ACC112 (cell line): ENCODE measurements around the gene MAP1B.
A peak's percentile ranks its signal among the peaks of the same experiment; 100 is the strongest.

Experiments
- H2AFZ ChIP-seq: fragments of 200-600 bp; sonication (generic); one replicate; pipeline ENCODE4 v1.6.0; 2017; ENCODE audit warnings: antibody characterized with exemption, low read length; ENCODE audit not compliant: unreplicated experiment
- H3K27ac ChIP-seq: fragments of 200-600 bp; sonication (generic); 2 replicates; pipeline ENCODE4 v1.5.1; 2014; ENCODE audit warnings: low read depth, mild to moderate bottlenecking, antibody characterized with exemption, low read length, moderate library complexity
- H3K27me3 ChIP-seq: fragments of 200-600 bp; sonication (generic); 2 replicates; pipeline ENCODE4 v1.6.1; 2014; ENCODE audit warnings: mild to moderate bottlenecking, antibody characterized with exemption, low read length, moderate library complexity, mixed read lengths; ENCODE audit not compliant: insufficient read depth
- H3K36me3 ChIP-seq: fragments of 200-600 bp; sonication (generic); 2 replicates; pipeline ENCODE4 v1.6.1; 2016; ENCODE audit warnings: mild to moderate bottlenecking, antibody characterized with exemption, low read length, moderate library complexity, mixed read lengths; ENCODE audit not compliant: insufficient read depth
- H3K4me1 ChIP-seq: fragments of 200-600 bp; sonication (generic); one replicate; pipeline ENCODE4 v1.6.1; 2016; ENCODE audit warnings: low read length, mixed read lengths; ENCODE audit not compliant: insufficient read depth, unreplicated experiment, control insufficient read depth
- H3K4me3 ChIP-seq: fragments of 200-600 bp; sonication (generic); 2 replicates; pipeline ENCODE4 v1.5.1; 2014; ENCODE audit warnings: mild to moderate bottlenecking, low read depth, low read length
- H3K79me2 ChIP-seq: fragments of 200-600 bp; sonication (generic); one replicate; pipeline ENCODE4 v1.6.0; 2016; ENCODE audit warnings: low read length; ENCODE audit not compliant: control insufficient read depth, unreplicated experiment, insufficient read depth

MAP1B gene

DNA sequence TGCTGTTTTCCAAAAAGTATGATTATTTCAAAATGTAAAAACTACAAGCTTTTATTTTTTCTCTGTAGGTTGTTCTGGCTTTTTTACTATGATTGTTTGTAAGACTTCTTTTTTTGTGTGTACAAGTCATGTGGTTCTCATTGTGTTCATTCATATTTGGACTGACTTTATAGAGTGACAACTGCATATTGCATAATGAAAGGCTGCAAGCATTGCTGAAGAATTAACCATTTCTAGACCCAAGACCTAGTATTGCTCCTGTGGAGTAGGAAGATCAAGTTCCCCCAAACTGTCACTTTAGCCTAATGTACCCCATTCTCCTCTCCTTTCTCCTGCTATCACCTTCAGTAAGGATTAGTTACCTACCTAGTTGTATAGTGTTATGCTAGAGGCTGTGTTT lies 10.0 kb downstream of the MAP1B start:
- Histone ChIP-seq H3K79me2 (peaks cover 88% of the 10 kb centered on the region), H2AFZ (no peak overlapping the region), H3K27me3 (no peaks in the 10 kb centered on the region), H3K4me3 (no peak overlapping the region), H3K4me1 (peaks cover 6% of the 10 kb centered on the region), H3K36me3 (peaks cover 69% of the 10 kb centered on the region), H3K27ac (no peak overlapping the region)

DNA sequence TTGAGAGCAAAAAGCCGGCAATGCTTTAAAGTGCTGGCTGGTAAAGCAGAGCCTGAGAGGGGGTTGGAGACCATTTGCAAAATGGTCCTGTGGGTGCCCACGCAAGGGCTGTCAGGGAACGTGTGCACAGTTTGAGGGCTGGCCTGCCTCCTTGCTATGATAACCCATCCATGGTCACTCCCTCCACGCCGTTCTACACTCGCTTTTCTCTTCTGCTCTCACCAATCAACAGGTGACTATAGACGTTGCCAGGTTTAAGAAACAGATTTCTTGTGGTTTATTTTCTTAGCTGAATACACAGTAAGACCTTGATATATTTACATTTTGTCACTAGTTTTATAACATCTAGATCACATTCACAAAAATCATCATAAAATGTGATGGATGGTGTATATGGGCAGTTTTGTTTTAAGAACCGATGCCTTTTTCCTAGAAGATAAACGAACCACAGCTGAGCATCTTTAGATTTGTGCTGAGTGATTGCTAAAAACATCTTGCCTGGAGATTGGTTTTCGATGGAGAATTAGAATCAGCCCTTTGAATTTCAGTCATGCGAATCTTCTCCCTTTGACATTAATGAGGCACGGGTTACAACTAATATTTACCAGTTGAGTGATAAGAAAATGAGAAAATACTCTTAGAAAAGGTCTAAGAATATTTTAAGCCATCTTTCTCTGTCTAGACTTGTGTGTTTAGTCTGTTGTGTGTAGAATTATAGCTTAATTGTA lies 13.9 kb downstream of the MAP1B start:
- Histone ChIP-seq H3K79me2 (peaks cover 80% of the 10 kb centered on the region), H3K27ac (no peak overlapping the region), H3K36me3 (peaks cover 56% of the 10 kb centered on the region), H3K4me3 (no peak overlapping the region), H3K27me3 (no peaks in the 10 kb centered on the region), H2AFZ (no peak overlapping the region), H3K4me1 (peaks cover 21% of the 10 kb centered on the region)

DNA sequence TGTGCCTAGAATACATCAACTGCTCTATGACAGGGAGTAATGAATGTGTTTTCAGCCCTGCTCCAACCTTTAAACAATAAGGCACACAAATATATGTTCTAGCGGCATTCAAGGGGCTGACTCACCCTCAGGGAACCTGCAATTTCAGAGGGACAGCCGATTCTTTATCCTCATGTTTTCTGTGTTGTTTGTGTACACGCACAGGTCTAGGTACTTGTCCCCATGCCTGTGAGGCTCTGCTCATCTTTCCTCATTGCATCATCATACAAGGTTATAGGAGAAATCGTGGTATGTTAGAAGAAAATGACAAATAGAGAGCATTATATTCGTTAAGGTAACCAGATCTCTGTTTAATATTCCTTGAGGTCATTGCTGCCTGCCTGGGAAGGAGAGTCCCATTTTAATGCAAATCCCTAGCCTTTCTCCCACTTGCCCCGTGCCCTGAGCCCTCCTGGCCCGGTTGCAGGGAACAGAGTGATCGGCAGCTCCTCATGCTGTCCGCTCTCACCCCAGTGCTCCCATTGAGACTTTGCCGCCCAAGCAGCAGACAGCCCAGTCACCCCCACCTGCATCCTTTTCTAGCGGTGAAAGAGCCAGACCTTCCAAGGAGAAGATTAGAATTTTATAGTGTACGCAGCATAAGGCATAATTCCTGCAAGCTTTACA lies 14.6 kb downstream of the MAP1B start:
- no peak overlapping the region for H3K27ac ChIP-seq
- H3K36me3 ChIP-seq: peaks cover 50% of the 10 kb centered on the region
- H3K4me1 ChIP-seq: peaks cover 28% of the 10 kb centered on the region
- H3K4me3 ChIP-seq: no peak overlapping the region
- no peaks in the 10 kb centered on the region for H3K27me3 ChIP-seq
- H3K79me2 ChIP-seq: peaks cover 79% of the 10 kb centered on the region
- no peak overlapping the region for H2AFZ ChIP-seq

DNA sequence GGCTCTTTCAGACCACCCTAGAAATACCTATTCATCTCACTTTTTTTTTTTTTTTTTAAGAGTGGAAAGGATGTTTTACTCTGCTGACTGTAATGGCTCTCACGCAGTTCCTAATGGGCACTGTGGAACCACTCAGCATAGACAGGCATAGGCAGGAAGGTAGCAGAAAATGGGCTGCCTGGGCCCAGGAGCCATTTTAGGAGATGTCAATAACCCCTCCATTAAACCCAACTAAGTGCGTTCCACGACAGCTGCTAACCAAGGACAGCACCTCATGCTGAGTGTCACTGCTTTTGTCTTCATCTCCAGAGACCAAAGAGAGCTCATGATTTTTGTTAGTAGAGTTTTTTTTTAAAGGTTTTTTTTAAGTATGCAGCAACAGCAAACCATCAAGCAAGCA lies 15.3 kb downstream of the MAP1B start:
- H3K4me3 ChIP-seq: no peak overlapping the region
- peaks cover 46% of the 10 kb centered on the region for H3K36me3 ChIP-seq
- H3K79me2 ChIP-seq: peaks cover 79% of the 10 kb centered on the region
- no peak overlapping the region for H2AFZ ChIP-seq
- peaks cover 32% of the 10 kb centered on the region for H3K4me1 ChIP-seq
- no peaks in the 10 kb centered on the region for H3K27me3 ChIP-seq
- H3K27ac ChIP-seq: no peak overlapping the region

DNA sequence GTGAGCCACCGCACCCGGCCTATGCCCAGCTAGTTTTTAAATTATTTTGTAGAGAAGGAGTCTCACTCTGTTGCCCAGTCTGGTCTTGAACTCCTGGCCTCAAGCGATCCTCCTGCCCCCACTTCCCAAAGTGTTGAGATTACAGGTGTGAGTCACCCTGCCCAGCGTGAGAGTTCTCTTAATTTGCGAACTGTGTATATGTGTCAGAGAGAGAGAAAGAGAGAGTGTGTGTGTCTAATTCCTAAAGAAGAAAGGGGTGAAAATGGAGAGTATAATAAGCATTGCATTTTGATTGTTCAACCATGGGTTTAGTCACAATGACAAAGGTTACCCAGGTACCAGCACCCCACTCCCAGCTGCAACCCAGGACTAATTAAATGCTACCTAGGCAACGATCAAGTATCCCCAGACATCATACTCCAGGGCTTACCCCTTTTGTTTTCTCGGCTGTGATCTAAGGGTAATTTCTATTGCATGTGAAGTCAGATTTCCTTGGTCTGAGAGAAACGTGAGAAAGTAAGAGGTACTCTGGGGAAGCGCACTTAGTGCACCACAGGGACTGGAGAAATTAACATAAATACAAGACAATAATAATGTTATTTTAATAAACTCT lies 16.6 kb downstream of the MAP1B start:
- no peaks in the 10 kb centered on the region for H3K27me3 ChIP-seq
- H3K36me3 ChIP-seq: peaks cover 34% of the 10 kb centered on the region
- no peak overlapping the region for H3K27ac ChIP-seq
- no peak overlapping the region for H3K4me3 ChIP-seq
- H3K79me2 ChIP-seq: peaks cover 73% of the 10 kb centered on the region
- peaks cover 33% of the 10 kb centered on the region for H3K4me1 ChIP-seq
- no peak overlapping the region for H2AFZ ChIP-seq

DNA sequence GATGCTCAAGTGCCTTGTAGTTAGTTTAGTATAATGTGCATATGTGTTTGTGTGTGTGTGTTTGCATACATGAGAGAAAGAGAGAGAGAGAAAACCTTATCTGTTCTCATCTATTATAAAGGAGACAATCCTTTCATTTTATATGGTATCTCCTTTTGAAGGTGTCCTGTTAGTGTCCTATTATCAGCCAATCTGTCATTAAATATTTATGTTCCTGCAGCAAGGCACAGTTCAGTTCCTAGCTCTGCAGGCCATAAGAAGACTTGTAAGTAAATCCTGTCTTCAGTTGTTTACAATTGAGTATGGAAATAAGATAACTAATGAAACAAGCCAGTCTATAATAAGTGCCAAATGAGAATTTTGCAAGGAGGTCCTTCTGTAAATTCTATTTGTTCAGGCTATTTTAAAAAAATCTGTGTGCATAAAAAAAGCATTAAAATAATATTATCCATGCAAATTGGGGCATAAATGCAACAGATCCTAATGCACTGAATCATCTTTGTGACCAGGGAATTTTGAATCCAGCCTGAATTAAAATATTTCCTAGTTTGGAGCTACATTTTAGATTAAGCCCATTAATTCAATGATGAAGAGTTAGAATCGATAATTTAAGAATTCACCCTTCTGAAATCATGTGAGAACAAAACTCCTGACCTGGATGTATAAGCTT lies 18.1 kb downstream of the MAP1B start:
- peak overlapping the region; percentile 21; the same call in 1 of the 2 replicates for H3K4me3 ChIP-seq
- H3K27me3 ChIP-seq: no peaks in the 10 kb centered on the region
- peaks cover 44% of the 10 kb centered on the region for H3K4me1 ChIP-seq
- peak overlapping the region; percentile 43 for H3K27ac ChIP-seq
- no peak overlapping the region for H2AFZ ChIP-seq
- peaks cover 72% of the 10 kb centered on the region for H3K79me2 ChIP-seq
- H3K36me3 ChIP-seq: peaks cover 23% of the 10 kb centered on the region

DNA sequence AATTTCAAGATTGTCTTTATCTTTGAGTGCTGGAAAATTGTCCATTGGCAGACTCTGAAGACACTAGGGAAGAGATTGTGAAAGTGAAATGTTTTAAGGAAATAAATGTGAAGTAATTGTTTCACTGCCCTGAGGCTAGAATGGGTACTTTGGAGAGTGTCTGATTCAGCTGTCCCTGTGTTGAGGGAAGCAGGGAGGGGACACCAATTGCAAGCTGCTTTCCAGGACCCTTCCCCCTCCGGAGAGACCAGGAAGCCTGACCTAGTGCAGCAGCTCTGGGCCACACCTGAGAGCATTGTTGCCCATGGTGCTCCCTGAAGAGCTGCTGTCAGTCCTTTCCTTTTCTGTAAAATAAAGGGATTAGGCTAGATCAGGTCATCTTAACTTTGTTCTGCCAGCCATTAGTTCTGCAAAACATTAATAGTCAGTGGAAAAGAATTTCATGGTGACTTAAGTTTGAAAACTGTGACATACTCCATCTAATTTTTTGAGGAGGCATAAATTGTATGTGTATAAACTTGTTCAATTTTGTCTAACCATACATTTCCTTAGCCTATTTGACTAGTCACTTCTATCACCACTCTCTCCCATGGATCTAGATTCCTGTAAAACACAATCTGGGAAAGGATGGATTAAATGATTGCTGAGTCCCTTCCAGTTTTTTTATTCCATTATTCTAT lies 18.8 kb downstream of the MAP1B start:
- H3K27me3 ChIP-seq: no peaks in the 10 kb centered on the region
- no peak overlapping the region for H2AFZ ChIP-seq
- peak overlapping the region; percentile 43 for H3K27ac ChIP-seq
- H3K4me3 ChIP-seq: peak overlapping the region; percentile 21; the same call in 1 of the 2 replicates
- H3K4me1 ChIP-seq: peaks cover 51% of the 10 kb centered on the region
- peaks cover 16% of the 10 kb centered on the region for H3K36me3 ChIP-seq
- H3K79me2 ChIP-seq: peaks cover 72% of the 10 kb centered on the region

DNA sequence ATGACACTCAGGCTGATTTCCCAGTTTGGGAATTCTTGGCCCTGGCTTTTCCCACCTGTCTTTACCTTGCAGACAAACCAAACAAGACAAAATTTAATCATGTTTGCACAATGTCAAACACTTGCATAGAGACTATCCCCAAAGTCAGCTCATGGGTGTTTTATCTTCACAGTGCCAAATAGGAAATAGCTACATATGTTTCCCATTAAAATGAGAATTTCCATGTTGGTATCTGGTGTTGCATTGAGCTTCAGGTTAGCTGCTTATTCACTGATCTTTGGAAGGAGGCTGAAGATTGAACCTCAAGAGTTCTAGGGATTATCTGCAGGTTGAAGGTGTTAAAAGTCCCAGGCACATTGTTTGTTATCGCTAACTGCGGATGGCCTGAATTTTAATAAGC lies 19.5 kb downstream of the MAP1B start:
- peaks cover 10% of the 10 kb centered on the region for H3K36me3 ChIP-seq
- no peaks in the 10 kb centered on the region for H3K27me3 ChIP-seq
- H2AFZ ChIP-seq: no peak overlapping the region
- H3K79me2 ChIP-seq: peaks cover 70% of the 10 kb centered on the region
- peaks cover 58% of the 10 kb centered on the region for H3K4me1 ChIP-seq
- H3K27ac ChIP-seq: no peak overlapping the region
- no peak overlapping the region for H3K4me3 ChIP-seq

DNA sequence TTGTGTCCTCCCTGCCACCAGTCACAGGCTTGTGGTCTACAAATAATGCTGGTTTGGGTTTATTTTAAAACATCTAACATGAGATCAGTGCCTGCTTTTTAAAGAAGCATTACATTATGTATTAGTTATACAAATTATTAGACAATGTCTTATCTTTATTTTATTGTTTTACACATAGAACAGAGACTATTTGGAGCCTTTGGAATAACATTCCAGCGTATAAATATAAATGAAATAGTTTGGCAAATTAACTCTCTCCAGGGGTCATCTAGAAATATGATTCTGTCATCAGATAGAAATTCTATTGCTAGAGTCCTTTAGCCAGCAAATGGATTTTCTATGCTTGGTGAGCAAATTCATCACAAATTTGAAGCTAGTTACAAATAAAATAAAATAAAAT lies 22.4 kb downstream of the MAP1B start:
- Histone ChIP-seq H3K36me3 (peaks cover 4% of the 10 kb centered on the region), H3K27ac (peak overlapping the region; percentile 57), H2AFZ (no peak overlapping the region), H3K79me2 (peaks cover 71% of the 10 kb centered on the region), H3K27me3 (no peaks in the 10 kb centered on the region), H3K4me1 (peaks cover 80% of the 10 kb centered on the region), H3K4me3 (no peak overlapping the region)

DNA sequence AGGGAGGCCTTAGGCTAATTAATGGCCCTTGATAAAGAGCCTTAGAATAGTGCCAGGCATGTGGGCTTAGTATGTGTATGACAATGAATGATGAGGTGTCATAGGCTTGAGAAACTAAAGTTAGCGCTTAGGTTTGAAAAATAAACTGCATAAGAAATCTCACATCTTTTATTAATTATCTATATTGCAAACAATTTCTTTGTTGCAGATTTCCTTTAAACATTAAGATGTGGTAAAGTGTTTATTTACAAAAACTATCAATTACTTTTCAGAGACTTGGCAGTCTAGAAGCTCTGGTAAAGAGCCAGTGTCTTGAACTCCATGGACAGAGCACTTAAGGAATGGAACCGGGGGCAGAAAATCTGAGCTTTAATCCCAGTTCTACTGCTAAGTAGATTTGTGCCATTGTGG lies 23.1 kb downstream of the MAP1B start:
- peaks cover 80% of the 10 kb centered on the region for H3K4me1 ChIP-seq
- peak overlapping the region; percentile 15; the same call in 1 of the 2 replicates for H3K4me3 ChIP-seq
- peaks cover 4% of the 10 kb centered on the region; the same call in 1 of the 2 replicates for H3K36me3 ChIP-seq
- peaks cover 72% of the 10 kb centered on the region for H3K79me2 ChIP-seq
- H3K27ac ChIP-seq: peak overlapping the region; percentile 57
- H2AFZ ChIP-seq: no peak overlapping the region
- H3K27me3 ChIP-seq: no peaks in the 10 kb centered on the region
